ENCODE measurements around the gene ARL13B.

DNA sequence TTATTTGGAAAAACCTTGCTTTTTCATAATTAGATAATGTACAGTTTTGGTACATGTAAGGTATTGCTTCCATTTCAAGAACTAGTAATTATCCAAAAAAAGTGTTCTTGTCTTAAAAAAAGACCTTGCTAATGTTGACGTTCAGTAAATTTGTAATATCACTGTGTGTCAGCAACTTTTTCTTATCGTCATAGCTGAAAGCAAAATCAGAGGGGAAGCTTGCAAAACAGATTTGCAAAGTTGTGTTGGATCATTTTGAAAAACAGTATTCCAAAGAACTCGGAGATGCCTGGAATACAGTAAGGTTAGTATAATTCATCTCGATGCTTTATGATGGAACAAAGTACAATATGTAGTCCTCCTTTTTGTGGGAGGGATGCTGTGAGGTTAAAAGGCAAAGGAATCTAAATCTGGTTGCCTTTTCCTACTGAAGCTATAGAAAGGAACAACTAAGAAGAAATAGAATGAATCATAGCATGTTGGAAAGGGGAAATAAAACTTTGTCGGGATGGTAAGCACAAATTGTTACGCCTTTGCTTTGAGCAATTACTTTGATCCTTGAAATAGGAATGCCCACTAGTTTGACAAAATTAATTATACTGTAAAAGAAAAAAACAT lies 84.4 kb downstream of the ARL13B start:
- TF ChIP-seq, protein P1, sequence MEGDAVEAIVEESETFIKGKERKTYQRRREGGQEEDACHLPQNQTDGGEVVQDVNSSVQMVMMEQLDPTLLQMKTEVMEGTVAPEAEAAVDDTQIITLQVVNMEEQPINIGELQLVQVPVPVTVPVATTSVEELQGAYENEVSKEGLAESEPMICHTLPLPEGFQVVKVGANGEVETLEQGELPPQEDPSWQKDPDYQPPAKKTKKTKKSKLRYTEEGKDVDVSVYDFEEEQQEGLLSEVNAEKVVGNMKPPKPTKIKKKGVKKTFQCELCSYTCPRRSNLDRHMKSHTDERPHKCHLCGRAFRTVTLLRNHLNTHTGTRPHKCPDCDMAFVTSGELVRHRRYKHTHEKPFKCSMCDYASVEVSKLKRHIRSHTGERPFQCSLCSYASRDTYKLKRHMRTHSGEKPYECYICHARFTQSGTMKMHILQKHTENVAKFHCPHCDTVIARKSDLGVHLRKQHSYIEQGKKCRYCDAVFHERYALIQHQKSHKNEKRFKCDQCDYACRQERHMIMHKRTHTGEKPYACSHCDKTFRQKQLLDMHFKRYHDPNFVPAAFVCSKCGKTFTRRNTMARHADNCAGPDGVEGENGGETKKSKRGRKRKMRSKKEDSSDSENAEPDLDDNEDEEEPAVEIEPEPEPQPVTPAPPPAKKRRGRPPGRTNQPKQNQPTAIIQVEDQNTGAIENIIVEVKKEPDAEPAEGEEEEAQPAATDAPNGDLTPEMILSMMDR (conservative IDR thresholded peaks at IDR 0.05; ENCODE audit: low read depth, low read length) = no peak
- TF ChIP-seq POLR2A (IDR thresholded peaks at IDR 0.05; ENCODE audit: low read depth, low read length) = no peak
- TF ChIP-seq RAD21 (IDR thresholded peaks at IDR 0.05; ENCODE audit: low read length) = no peak
- no peak for TF ChIP-seq MXI1 (IDR thresholded peaks at IDR 0.05; ENCODE audit: borderline replicate concordance, low read depth, low read length)
- TF ChIP-seq MAFK (IDR thresholded peaks at IDR 0.05; ENCODE audit: low read depth, low read length) = no peak
- TF ChIP-seq BHLHE40 (IDR thresholded peaks at IDR 0.05; ENCODE audit: low read depth, low read length) = no peak
- TF ChIP-seq, protein P2, sequence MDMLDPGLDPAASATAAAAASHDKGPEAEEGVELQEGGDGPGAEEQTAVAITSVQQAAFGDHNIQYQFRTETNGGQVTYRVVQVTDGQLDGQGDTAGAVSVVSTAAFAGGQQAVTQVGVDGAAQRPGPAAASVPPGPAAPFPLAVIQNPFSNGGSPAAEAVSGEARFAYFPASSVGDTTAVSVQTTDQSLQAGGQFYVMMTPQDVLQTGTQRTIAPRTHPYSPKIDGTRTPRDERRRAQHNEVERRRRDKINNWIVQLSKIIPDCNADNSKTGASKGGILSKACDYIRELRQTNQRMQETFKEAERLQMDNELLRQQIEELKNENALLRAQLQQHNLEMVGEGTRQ (IDR thresholded peaks at IDR 0.05; ENCODE audit: low read depth, low read length) = no peak
- TF ChIP-seq, protein P3, sequence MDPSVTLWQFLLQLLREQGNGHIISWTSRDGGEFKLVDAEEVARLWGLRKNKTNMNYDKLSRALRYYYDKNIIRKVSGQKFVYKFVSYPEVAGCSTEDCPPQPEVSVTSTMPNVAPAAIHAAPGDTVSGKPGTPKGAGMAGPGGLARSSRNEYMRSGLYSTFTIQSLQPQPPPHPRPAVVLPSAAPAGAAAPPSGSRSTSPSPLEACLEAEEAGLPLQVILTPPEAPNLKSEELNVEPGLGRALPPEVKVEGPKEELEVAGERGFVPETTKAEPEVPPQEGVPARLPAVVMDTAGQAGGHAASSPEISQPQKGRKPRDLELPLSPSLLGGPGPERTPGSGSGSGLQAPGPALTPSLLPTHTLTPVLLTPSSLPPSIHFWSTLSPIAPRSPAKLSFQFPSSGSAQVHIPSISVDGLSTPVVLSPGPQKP (IDR thresholded peaks at IDR 0.05; ENCODE audit: borderline replicate concordance, low read depth, low read length) = no peak
- no peak for TF ChIP-seq RCOR1 (IDR thresholded peaks at IDR 0.05; ENCODE audit: insufficient replicate concordance, low read length)

All from IMR-90 (cell line).